ENCODE measurements around the gene FAT1.

- TF ChIP-seq POLR2A (IDR thresholded peaks at IDR 0.05), result no peak
- no peak for TF ChIP-seq CTCF (IDR thresholded peaks at IDR 0.05)
- no peak for TF ChIP-seq POLR2AphosphoS5 (IDR thresholded peaks at IDR 0.05)
Observed at GRCh38 chr4:186710521-186711119, 13.0 kb downstream of the FAT1 start.
